Neuron (in vitro differentiated cells): ENCODE results near the gene NRXN2.

ENCODE experiments used
- H2AFZ ChIP-seq: one replicate; pipeline ENCODE4 v1.6.1; 2013; ENCODE audit warnings: low read depth, mild to moderate bottlenecking, inconsistent platforms, low read length, moderate library complexity
- H3K27me3 ChIP-seq: one replicate; pipeline ENCODE4 v1.6.1; 2013; ENCODE audit warnings: low read length; ENCODE audit not compliant: insufficient read depth
- H3K36me3 ChIP-seq: one replicate; pipeline ENCODE4 v1.6.1; 2013; ENCODE audit warnings: low read length; ENCODE audit not compliant: insufficient read depth
- H3K4me1 ChIP-seq: one replicate; pipeline ENCODE4 v1.6.1; 2013; ENCODE audit warnings: low read length; ENCODE audit not compliant: insufficient read depth
- H3K4me3 ChIP-seq: 2 replicates; pipeline ENCODE4 v1.5.1; 2013; ENCODE audit warnings: mild to moderate bottlenecking, low read length, moderate library complexity
- H3K9me3 ChIP-seq: one replicate; pipeline ENCODE4 v1.6.1; 2013; ENCODE audit warnings: low read length

Gene NRXN2

DNA sequence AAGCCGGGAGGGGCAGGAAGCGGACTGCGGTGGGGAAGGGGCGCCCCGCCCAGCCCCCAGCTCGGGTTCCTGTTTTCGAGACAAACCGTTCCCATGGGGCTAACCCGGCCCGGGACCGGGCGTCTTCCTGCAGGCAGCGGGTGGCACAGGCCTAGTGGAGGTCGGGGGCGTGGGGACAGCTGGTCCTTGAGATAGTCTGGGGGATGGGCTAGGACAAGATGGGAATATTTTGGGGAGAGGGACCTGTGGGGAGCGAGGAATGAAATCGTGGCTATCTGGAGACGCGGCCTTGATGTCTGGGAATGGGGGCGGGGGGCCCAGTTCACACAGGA, 22.2 kb upstream of the NRXN2 start:
- peaks cover 19% of the 10 kb centered on the region for H3K4me1 ChIP-seq
- peaks cover 51% of the 10 kb centered on the region for H3K27me3 ChIP-seq
- no peaks in the 10 kb centered on the region for H3K36me3 ChIP-seq
- peak overlapping the region; percentile 36 for H3K4me3 ChIP-seq
- H2AFZ ChIP-seq, result no peak overlapping the region
- H3K9me3 ChIP-seq, result no peaks in the 10 kb centered on the region

DNA sequence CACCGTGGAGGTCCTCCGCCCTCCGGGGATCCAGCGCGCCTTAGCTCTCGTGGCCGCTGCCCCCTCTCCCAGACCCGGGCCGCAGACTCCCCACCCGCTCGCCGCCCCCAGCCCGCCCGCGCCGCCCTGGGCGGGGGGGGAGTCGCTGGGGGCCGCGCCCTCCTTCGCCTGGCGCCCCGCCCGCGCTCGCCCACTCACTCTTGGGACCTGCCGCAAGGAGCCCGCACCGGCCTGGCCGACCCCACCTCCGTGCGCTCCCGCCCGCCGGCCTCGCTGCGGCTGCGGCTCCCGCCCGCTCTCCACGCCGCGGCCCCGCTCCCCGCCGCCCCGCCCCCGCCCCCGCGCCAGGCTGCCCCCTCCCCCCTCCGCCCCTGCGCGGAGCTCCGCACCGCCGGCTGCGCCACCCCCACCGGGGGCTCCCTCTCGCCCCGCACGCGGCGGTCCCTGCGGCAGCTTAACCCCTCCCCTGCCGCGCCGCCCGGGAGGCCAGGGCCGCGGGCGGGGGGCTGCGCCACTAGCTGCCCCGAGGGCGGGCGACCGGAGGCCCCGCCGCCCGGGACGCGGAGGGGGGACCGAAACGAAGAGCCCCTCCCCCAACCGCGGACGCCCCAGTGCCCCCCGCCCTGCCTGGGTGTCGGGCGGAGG, 21.7 kb upstream of the NRXN2 start:
- no peaks in the 10 kb centered on the region for H3K36me3 ChIP-seq
- H3K27me3 ChIP-seq, result peaks cover 54% of the 10 kb centered on the region
- no peaks in the 10 kb centered on the region for H3K9me3 ChIP-seq
- peak overlapping the region; percentile 36 for H3K4me3 ChIP-seq
- no peak overlapping the region for H2AFZ ChIP-seq
- peaks cover 19% of the 10 kb centered on the region for H3K4me1 ChIP-seq

DNA sequence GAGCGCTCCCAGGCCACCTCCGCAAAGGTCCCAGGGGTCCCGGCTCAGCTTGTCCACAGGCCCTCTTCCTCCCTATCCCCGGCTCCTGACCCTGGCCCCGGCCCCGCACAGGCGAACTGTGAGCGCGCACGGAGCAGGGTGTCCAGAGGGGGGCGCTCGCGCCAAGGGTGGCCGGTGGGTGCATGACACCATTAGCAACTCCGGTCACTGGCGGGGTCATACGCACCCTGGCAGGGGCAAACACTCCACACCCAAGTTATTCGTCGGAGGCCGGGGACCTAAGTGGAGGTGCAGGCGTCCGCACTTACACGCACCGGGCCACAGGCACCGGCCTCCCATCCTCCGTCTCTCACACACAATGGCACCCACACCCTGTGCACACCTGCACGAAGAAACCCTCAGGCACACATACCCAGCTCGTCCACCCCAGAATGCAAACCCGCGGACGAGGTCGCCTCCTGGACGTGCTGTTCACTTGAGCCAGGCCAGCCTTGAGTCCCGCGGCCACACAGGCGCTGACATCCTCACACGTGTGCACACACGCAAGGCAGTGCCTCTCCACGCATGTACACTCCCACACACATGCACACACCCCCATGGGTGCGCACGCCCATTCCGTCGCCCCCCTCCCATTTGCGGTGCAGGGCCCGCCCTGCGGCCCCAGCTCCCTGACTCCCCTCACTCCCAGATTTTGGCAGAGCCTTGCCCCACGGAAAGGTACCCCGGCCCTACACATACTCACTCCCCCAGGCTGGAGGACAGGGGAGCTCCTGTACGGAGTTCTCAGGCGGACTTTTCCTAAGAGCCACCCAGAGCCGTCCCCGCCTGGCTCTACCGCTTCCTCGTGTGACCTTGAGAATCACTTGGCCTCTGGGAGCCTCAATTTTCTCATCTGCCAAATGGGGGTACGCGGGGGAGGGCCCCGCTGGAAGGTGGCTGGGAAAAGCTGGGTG, 20.9 kb upstream of the NRXN2 start, which contains the start of gene RASGRP2:
RASGRP2 (minus strand) TSS at position 552 of the 953 bp plus-strand sequence. CDS start 1,276 bp downstream, outside the sequence.
- Histone ChIP-seq H3K4me1 (peaks cover 19% of the 10 kb centered on the region), H3K9me3 (no peaks in the 10 kb centered on the region), H3K36me3 (no peaks in the 10 kb centered on the region), H3K4me3 (peak within 1 kb of the TSS; percentile 36), H3K27me3 (peaks cover 54% of the 10 kb centered on the region), H2AFZ (no peak within 1 kb of the TSS)

DNA sequence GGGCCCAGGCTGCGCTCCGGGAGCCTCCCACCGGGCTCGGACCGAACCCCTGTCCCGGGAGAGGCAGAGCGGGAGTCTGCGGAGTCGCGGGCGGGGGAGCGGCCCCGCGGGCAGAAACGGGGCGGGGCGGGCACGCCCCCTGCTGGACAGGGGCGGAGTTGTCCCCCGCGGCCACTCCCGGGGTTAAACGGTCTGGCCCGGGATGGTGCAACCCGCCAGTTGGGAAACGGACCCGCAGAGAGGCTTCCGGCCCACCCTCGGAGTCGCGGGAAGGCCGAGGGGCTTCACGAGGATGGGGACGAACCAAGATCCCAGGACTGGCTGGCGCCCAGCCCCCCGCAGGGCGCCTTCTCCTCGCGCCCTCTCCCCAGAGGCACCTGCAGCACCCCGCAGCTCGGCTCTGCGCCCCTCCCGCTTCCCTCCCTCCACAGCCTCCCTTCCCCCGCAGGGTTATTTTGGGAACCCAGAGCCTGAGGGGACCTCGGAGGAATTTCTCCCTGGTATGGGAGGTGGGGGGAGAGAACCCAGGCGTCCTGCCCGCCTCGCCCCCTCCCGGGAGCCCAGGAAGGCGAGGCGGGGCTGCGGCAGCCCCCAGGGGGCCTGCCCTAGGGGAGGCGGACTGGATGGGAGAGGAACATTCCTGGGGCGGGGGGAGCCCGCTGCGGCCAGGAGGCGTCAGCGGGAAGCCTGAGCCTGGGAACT, 20.0 kb upstream of the NRXN2 start:
- Histone ChIP-seq H3K4me1 (peaks cover 19% of the 10 kb centered on the region), H3K9me3 (no peaks in the 10 kb centered on the region), H2AFZ (no peak overlapping the region), H3K4me3 (no peak overlapping the region), H3K27me3 (peaks cover 54% of the 10 kb centered on the region), H3K36me3 (no peaks in the 10 kb centered on the region)

DNA sequence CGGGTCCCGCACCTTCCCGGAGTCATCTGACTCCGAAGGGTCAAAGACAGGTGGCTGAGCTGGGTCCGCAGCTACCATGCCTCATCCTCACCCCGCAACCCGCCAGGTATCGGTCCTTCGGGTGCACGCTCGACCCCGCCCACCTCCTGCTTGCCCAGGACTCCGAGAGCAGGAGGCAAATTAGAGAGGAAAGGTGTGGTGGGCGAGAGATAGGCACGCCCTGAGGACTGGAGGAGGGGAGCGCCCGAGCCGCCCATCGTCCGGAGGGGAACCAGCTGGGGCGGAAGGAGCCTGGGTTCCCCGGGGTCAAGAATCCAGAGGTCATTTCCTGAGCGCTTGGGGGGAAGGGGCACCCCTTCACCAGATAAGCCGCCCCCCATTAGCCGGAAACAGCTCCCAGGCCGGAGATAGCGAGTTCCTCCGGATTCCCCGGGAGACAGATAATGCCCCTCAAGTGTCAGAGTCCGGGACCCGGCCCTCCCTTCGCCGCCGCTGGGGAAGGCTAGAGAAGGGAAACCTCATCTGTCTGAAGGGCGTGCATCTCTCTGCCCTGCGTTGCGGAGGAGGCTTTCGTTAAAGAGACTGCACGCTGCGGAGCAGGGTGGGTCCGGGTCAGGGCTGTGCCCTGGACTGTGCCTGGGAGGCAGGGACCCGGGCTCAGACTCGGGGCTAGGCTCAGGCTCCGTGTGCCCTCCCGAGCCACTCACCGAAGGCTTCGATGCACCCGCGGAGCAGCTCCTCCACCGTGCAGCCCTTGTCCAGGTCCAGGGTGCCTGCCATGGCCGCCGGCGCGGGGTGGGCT, 19.3 kb upstream of the NRXN2 start:
- no peaks in the 10 kb centered on the region for H3K36me3 ChIP-seq

DNA sequence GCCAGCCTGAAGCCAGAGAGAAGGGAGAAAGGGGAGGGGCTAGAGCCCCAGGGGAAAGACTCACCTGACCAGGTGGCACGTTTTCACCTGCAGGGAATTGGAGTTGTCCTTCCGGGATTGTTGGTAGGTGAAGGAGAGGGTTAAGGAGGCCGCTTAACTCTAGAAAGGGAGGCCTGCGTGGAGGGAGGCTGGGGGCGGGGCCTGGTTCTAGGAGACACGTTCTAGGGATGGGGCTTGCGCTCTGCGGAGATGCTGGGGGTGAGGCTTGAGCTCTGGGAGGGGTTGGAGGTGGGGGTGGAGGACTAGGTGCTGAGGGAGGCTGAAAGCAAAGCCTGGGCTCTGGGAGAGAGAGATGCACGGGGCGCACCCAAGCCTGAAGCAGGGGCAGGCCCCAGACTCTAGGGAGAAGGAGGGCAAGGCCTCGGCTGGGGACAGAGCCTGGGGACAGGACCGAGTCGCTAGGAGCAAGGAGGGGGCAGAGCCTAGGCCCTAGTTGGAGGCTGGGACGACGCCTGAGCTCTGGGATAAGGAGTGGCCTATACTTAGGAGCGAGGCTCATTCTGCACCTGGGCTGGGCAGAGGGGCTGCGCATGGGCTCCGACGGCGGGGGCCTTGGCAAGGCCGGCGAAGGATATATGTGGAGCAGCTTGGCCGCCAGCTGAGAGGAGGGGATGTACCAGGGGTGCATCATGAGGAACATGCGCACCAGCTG, 18.5 kb upstream of the NRXN2 start:
- no peaks in the 10 kb centered on the region for H3K36me3 ChIP-seq
- H3K4me3 ChIP-seq, result no peak overlapping the region
- H2AFZ ChIP-seq, result no peak overlapping the region
- H3K27me3 ChIP-seq, result peaks cover 54% of the 10 kb centered on the region
- no peaks in the 10 kb centered on the region for H3K9me3 ChIP-seq
- H3K4me1 ChIP-seq, result peaks cover 19% of the 10 kb centered on the region

More for the DNA sequence above, 19.3 kb upstream of the NRXN2 start:
- H2AFZ ChIP-seq, result no peak overlapping the region
- peaks cover 54% of the 10 kb centered on the region for H3K27me3 ChIP-seq
- no peaks in the 10 kb centered on the region for H3K9me3 ChIP-seq
- H3K4me1 ChIP-seq, result peaks cover 19% of the 10 kb centered on the region
- no peak overlapping the region for H3K4me3 ChIP-seq

DNA sequence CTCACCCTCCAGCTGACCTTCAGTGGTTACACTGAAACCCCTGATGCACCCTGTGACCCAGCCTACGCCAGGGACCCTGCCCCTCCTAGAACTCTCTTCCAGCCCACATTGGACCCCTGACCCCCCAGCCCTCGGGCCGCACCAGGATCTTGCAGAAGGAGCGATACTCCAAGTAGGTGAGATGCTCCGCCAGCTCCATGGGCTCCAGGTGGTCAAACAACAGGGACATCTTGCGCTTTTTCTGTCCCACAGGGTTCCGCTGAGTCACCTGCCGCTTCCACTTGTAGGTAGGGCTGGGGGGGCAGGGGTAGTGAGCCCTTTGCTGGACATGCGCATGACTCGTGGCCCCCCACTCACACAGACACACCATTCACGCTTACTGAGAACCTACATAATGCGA, 16.9 kb upstream of the NRXN2 start:
- peaks cover 10% of the 10 kb centered on the region for H3K4me1 ChIP-seq
- peaks cover 46% of the 10 kb centered on the region for H3K27me3 ChIP-seq
- no peak overlapping the region for H2AFZ ChIP-seq
- H3K9me3 ChIP-seq, result no peaks in the 10 kb centered on the region
- H3K36me3 ChIP-seq, result no peaks in the 10 kb centered on the region
- H3K4me3 ChIP-seq, result no peak overlapping the region

DNA sequence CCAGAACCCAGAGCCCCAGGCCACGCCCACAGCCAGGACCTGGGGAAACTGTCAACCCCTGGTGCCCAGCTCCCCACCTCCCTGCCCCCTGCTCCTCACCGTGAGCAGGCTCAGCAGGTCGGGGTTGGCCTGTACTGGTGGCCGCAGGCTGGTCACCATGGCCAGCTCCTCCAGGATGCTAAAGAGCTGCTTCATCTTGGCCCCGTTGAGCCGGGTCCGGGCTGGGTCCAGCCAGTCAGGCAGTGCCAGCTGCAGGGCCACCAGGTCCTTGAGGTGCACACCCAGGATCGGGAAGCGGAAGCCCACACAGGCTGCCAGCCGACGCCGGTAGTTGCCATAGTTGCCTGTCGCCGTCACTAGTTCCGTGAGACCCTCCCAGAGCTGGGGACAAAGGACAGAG, 13.7 kb upstream of the NRXN2 start:
- no peaks in the 10 kb centered on the region for H3K9me3 ChIP-seq
- no peaks in the 10 kb centered on the region for H3K36me3 ChIP-seq
- peaks cover 19% of the 10 kb centered on the region for H3K27me3 ChIP-seq
- no peaks in the 10 kb centered on the region for H3K4me1 ChIP-seq
- no peak overlapping the region for H3K4me3 ChIP-seq
- H2AFZ ChIP-seq, result no peak overlapping the region

DNA sequence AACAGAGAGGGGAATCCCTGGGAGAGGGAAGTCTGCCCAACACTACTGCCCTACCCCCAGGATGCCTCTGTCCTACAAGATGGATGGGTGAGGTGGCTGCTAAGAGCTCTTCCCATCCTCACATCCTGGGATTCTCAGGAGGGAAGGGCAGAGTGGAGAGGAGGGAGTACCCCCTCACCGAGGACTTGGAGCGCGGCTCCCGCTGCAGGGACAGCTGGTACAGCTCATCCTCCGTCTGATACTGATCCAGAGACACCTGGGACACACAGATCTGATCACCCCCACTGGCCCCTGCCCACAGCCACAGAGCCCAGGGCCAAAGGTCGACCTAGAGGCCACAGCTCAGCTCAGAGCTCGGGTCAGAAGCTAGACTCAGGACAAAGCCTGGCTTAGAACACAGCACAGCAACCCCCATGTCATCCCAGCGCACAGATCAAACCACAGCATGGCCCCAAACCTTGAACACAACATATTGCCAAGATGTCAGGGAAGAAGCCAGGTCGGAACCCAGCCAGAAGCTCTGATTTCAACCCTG, 12.8 kb upstream of the NRXN2 start:
- H3K9me3 ChIP-seq, result no peaks in the 10 kb centered on the region
- H2AFZ ChIP-seq, result no peak overlapping the region
- H3K4me3 ChIP-seq, result no peak overlapping the region
- H3K4me1 ChIP-seq, result no peaks in the 10 kb centered on the region
- H3K27me3 ChIP-seq, result peaks cover 10% of the 10 kb centered on the region
- no peaks in the 10 kb centered on the region for H3K36me3 ChIP-seq

DNA sequence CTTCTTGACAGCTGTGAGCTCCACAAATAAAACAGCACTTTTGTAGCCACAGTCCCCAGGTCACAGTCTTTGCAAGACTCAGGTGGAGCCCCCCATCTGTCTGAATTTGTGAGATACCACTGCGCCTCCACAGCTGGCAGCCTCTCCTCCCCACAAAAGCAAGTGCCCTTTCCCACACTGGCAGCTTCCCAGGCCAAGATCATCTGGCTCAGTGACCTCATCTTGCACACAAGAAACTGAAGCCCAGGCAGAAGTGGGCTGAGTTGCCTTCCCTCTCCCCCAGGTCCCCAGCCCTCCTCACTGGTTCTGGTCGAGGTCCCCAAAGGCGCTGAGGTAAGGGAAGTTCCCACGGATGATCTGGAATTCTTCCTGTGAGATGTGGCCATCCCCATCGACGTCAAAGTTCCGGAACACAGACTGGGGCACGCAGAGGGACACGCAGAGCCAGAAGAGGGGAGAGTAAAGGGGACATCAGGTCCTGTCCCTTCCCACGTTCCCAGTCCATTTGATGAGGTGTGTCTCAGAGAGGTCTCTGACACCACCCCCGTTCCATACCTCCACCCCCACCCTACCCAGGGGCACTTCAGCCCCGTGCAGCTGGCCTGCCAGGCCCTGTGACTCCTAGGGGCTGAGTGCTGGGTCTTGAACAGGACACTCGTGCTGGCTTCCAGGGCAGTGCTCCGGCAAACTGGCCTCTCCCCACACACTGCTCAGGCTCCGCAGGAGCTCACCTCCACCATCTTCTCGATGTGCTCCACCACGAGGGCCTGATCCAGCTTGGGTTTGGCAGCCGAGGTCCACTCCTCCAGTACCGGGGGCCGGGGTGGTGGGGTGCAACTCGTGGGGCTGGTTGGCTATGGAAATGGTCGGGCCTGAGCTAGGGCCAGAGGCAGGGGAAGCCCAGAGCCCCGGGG, 12.1 kb upstream of the NRXN2 start:
- H3K9me3 ChIP-seq, result no peaks in the 10 kb centered on the region
- H2AFZ ChIP-seq, result no peak overlapping the region
- H3K4me3 ChIP-seq, result no peak overlapping the region
- H3K27me3 ChIP-seq, result peaks cover 4% of the 10 kb centered on the region
- H3K36me3 ChIP-seq, result no peaks in the 10 kb centered on the region
- no peaks in the 10 kb centered on the region for H3K4me1 ChIP-seq

DNA sequence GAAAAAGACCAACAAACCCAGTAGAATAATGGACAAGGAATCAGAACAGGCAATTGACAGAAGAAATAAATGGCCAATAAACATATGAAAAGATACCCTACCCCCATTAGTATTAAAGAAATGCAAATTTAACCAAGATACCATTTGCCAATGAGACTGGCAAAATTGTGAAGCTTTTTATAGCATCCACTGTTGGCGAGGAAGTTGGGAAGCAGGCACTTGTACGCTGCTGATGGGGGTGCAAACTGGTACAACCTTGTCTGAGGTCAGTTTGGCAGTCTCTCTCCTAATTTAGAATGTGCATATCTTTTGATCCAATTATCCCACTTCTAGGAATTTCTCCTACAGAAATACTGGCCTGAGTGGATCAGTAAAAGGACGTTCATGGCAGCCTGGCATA, 8.6 kb upstream of the NRXN2 start:
- H2AFZ ChIP-seq, result no peak overlapping the region
- no peaks in the 10 kb centered on the region for H3K9me3 ChIP-seq
- no peak overlapping the region for H3K4me3 ChIP-seq
- H3K36me3 ChIP-seq, result no peaks in the 10 kb centered on the region
- H3K27me3 ChIP-seq, result peaks cover 2% of the 10 kb centered on the region
- H3K4me1 ChIP-seq, result peaks cover 1% of the 10 kb centered on the region
